ENCODE results near the gene RAMP2.

DNA sequence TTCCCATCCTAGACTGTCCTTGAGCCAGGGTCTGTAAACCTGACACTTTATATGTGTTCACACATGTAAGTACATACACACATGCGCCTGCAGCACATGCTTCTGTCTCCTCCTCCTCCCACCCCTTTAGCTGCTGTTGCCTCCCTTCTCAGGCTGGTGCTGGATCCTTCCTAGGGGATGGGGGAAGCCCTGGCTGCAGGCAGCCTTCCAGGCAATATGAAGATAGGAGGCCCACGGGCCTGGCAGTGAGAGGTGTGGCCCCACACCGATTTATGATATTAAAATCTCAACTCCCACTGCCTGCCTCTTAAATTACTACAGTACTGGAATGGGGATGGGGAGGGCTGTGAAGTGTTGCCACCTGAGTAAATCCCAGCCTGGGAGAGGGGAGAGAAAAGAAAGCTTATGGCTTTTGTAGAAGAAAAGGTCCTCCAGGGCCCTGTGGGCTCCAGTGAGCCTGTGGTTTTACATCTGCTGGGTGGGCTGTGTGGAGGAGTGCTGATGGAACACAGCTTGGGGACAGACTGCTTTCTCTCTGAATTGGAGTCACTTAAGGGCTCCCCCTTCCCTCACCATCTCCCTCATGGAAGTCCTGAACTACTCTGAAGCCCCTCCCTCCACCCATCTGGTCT is 18.4 kb downstream of the RAMP2 start:
- TF ChIP-seq, protein P1, sequence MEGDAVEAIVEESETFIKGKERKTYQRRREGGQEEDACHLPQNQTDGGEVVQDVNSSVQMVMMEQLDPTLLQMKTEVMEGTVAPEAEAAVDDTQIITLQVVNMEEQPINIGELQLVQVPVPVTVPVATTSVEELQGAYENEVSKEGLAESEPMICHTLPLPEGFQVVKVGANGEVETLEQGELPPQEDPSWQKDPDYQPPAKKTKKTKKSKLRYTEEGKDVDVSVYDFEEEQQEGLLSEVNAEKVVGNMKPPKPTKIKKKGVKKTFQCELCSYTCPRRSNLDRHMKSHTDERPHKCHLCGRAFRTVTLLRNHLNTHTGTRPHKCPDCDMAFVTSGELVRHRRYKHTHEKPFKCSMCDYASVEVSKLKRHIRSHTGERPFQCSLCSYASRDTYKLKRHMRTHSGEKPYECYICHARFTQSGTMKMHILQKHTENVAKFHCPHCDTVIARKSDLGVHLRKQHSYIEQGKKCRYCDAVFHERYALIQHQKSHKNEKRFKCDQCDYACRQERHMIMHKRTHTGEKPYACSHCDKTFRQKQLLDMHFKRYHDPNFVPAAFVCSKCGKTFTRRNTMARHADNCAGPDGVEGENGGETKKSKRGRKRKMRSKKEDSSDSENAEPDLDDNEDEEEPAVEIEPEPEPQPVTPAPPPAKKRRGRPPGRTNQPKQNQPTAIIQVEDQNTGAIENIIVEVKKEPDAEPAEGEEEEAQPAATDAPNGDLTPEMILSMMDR (IDR thresholded peaks at IDR 0.05): no peak
- TF ChIP-seq EP300 (IDR thresholded peaks at IDR 0.05): no peak

Data from ovary (tissue), 3 donors.